ENCODE data around the gene GOLT1B.

DNA sequence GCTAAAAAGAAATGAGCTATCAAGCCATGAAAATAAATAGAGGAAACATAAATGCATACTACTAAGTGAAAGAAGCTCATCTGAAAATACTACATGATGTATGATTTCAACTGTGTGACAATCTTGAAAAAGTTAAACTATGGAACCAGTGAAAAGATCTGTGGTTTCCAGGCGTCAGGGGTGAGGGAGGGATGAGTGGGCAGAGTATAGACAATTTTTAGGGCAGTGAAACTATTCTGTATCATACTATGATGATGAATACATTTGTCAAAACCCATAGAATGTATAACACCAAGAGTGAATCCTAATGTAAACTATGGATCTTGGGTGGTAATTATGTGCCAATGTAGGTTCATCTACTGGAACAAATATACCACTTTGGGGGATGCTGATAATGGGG lies 45.8 kb downstream of the GOLT1B start:
- no peak for TF ChIP-seq POLR2A (IDR thresholded peaks at IDR 0.05; ENCODE audit: extremely low read depth, insufficient read length)
- TF ChIP-seq, protein P1, sequence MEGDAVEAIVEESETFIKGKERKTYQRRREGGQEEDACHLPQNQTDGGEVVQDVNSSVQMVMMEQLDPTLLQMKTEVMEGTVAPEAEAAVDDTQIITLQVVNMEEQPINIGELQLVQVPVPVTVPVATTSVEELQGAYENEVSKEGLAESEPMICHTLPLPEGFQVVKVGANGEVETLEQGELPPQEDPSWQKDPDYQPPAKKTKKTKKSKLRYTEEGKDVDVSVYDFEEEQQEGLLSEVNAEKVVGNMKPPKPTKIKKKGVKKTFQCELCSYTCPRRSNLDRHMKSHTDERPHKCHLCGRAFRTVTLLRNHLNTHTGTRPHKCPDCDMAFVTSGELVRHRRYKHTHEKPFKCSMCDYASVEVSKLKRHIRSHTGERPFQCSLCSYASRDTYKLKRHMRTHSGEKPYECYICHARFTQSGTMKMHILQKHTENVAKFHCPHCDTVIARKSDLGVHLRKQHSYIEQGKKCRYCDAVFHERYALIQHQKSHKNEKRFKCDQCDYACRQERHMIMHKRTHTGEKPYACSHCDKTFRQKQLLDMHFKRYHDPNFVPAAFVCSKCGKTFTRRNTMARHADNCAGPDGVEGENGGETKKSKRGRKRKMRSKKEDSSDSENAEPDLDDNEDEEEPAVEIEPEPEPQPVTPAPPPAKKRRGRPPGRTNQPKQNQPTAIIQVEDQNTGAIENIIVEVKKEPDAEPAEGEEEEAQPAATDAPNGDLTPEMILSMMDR (IDR thresholded peaks at IDR 0.05; ENCODE audit: low read depth, low read length) = no peak
